OCI-LY3 (cell line): Measurements from ENCODE around the gene PCSK2.

Experiments
- H2AFZ ChIP-seq: fragments of 200-600, 300-600 bp; shearing (Covaris generic); 2 replicates; pipeline ENCODE4 v1.6.0; 2014; ENCODE audit warnings: antibody characterized with exemption, low read depth, low read length
- H3K27ac ChIP-seq: fragments of 200-600, 300-600 bp; sonication (generic); 2 replicates; pipeline ENCODE4 v1.5.1; 2014; ENCODE audit warnings: mild to moderate bottlenecking, low read length, moderate library complexity, mixed read lengths
- H3K27me3 ChIP-seq: fragments of 200-600, 300-600 bp; sonication (generic); 2 replicates; pipeline ENCODE4 v1.6.1; 2014; ENCODE audit warnings: low read depth, low read length, mixed read lengths
- H3K36me3 ChIP-seq: fragments of 200-600, 300-600 bp; sonication (generic); replicated peaks from 2 replicates; pipeline ENCODE3; 2014; ENCODE audit warnings: low read depth, low read length, mixed read lengths
- H3K4me1 ChIP-seq: fragments of 300-600, 200-600 bp; sonication (generic); 2 replicates; pipeline ENCODE4 v1.6.1; 2014; ENCODE audit warnings: low read length, mixed read lengths
- H3K4me2 ChIP-seq: fragments of 200-600, 300-600 bp; sonication (generic); 2 replicates; pipeline ENCODE4 v1.6.1; 2014; ENCODE audit warnings: low read length, mixed read lengths
- H3K4me3 ChIP-seq: fragments of 300-600, 200-600 bp; sonication (generic); 2 replicates; pipeline ENCODE4 v1.5.1; 2014; ENCODE audit warnings: antibody characterized with exemption, mild to moderate bottlenecking, low read length, moderate library complexity
- H3K79me2 ChIP-seq: fragments of 300-600, 200-600 bp; shearing (Covaris generic); 2 replicates; pipeline ENCODE4 v1.6.1; 2014; ENCODE audit warnings: mild to moderate bottlenecking, low read length, mixed read lengths
- H3K9ac ChIP-seq: fragments of 300-600, 200-600 bp; shearing (Covaris generic); 2 replicates; pipeline ENCODE4 v1.6.0; 2014; ENCODE audit warnings: mild to moderate bottlenecking, low read length, moderate library complexity
- H3K9me3 ChIP-seq: fragments of 200-600, 300-600 bp; shearing (Covaris generic); 2 replicates; pipeline ENCODE4 v1.6.1; 2014; ENCODE audit warnings: low read length, mixed read lengths; ENCODE audit not compliant: insufficient read depth
- H4K20me1 ChIP-seq: fragments of 200-600, 300-600 bp; sonication (generic); 2 replicates; pipeline ENCODE4 v1.6.1; 2016; ENCODE audit warnings: low read length, mixed read lengths; ENCODE audit not compliant: insufficient read depth
- CTCF ChIP-seq: fragments of 200-600, 300-600 bp; sonication (generic); IDR thresholded peaks from 2 replicates; pipeline ENCODE4 v1.5.1; 2014; ENCODE audit warnings: antibody characterized with exemption, low read length, low read depth
- EZH2phosphoT487 ChIP-seq: fragments of 200-600 bp; shearing (Covaris generic); IDR thresholded peaks from 2 replicates; pipeline ENCODE4 v1.6.1; 2018; ENCODE audit warnings: antibody characterized with exemption, mixed run types, low read depth

The PCSK2 gene

DNA sequence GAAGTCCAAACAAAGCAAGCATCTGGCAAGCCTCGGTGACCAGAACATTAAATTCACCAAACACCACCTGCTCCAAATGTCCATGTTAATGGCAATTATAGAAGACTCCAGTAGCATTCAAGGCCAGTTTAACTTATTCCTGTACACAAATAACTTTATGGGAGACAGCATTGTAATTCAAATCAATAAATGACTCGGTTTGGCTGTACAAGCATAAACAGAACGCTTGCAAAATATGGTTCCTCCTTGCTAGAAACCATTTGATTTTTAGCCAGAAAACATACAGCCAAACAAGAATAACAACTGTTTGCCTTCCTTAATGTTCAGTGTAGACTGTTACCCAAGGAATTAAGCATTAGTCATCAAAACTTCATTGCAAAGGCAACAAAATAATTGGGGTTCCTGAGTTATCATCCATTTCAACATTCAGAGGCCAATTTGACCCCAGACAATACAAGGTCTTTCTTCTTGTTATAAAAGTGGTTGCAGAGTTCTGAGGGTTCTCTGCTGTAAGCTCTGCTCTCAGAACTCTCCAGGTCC, 179.3 kb downstream of the PCSK2 start:
- H3K27me3 ChIP-seq = peaks cover 69% of the 10 kb centered on the region
- H3K79me2 ChIP-seq = no peaks in the 10 kb centered on the region
- no peaks in the 10 kb centered on the region for H3K36me3 ChIP-seq
- no peak overlapping the region for H3K27ac ChIP-seq
- H4K20me1 ChIP-seq = no peaks in the 10 kb centered on the region
- H3K4me1 ChIP-seq = no peaks in the 10 kb centered on the region
- no peaks in the 10 kb centered on the region for H3K9me3 ChIP-seq
- no peak overlapping the region for H3K9ac ChIP-seq
- H3K4me2 ChIP-seq = no peak overlapping the region
- TF ChIP-seq EZH2phosphoT487 = no peak
- no peak for TF ChIP-seq CTCF
- no peak overlapping the region for H2AFZ ChIP-seq
- H3K4me3 ChIP-seq = no peak overlapping the region

GRCh38 chr20:17407550-17407949, 180.7 kb downstream of the PCSK2 start:
- H3K79me2 ChIP-seq = no peaks in the 10 kb centered on the region
- no peak overlapping the region for H3K9ac ChIP-seq
- no peak overlapping the region for H3K4me2 ChIP-seq
- TF ChIP-seq EZH2phosphoT487 (no peak), CTCF (no peak)
- H4K20me1 ChIP-seq = no peaks in the 10 kb centered on the region
- H3K27me3 ChIP-seq = peaks cover 78% of the 10 kb centered on the region
- no peak overlapping the region for H3K27ac ChIP-seq
- no peak overlapping the region for H3K4me3 ChIP-seq
- H3K9me3 ChIP-seq = no peaks in the 10 kb centered on the region
- no peak overlapping the region for H2AFZ ChIP-seq
- H3K36me3 ChIP-seq = no peaks in the 10 kb centered on the region
- no peaks in the 10 kb centered on the region for H3K4me1 ChIP-seq

GRCh38 chr20:17417225-17417624, 190.4 kb downstream of the PCSK2 start:
- no peaks in the 10 kb centered on the region for H3K36me3 ChIP-seq
- H3K9me3 ChIP-seq = no peaks in the 10 kb centered on the region
- H3K9ac ChIP-seq = no peak overlapping the region
- no peak overlapping the region for H3K4me3 ChIP-seq
- H3K27ac ChIP-seq = no peak overlapping the region
- no peaks in the 10 kb centered on the region for H3K4me1 ChIP-seq
- TF ChIP-seq CTCF (no peak), EZH2phosphoT487 (no peak)
- H3K4me2 ChIP-seq = no peak overlapping the region
- no peak overlapping the region for H2AFZ ChIP-seq
- no peaks in the 10 kb centered on the region for H3K79me2 ChIP-seq
- peaks cover 42% of the 10 kb centered on the region for H3K27me3 ChIP-seq
- no peaks in the 10 kb centered on the region for H4K20me1 ChIP-seq

GRCh38 chr20:17418737-17419136, 191.9 kb downstream of the PCSK2 start:
- no peaks in the 10 kb centered on the region for H3K79me2 ChIP-seq
- no peaks in the 10 kb centered on the region for H4K20me1 ChIP-seq
- TF ChIP-seq EZH2phosphoT487 (no peak), CTCF (no peak)
- no peak overlapping the region for H3K4me3 ChIP-seq
- no peak overlapping the region for H2AFZ ChIP-seq
- H3K9me3 ChIP-seq = no peaks in the 10 kb centered on the region
- peaks cover 56% of the 10 kb centered on the region for H3K27me3 ChIP-seq
- no peaks in the 10 kb centered on the region for H3K36me3 ChIP-seq
- H3K4me1 ChIP-seq = no peaks in the 10 kb centered on the region
- no peak overlapping the region for H3K27ac ChIP-seq
- H3K4me2 ChIP-seq = no peak overlapping the region
- no peak overlapping the region for H3K9ac ChIP-seq
